DMS153 (cell line): ENCODE data around the gene KCNH1.

Source experiments
- DNase-seq: peaks from one replicate; lab custom pipeline; 2025; lab: John Stamatoyannopoulos, UW

KCNH1 gene

DNA sequence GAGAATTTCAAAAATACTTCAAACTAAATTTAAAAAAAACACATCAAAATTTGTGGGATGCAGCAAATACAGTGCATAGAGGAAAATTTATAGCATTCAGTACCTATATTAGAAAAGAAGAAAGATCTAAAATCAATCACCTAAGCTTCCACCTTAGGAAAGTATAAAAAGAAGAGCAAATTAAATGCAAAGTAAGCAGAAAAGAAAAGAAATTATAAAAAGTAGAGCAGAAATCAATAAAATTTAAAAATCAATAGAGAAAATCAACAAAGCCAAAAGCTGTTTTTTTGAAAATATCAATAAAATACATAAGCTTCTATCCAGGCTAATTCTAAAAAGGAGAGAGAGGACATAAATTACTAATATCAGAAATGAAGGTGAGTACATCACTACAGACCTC is 255.4 kb downstream of the KCNH1 start:
- no peak for DNase-seq

DNA sequence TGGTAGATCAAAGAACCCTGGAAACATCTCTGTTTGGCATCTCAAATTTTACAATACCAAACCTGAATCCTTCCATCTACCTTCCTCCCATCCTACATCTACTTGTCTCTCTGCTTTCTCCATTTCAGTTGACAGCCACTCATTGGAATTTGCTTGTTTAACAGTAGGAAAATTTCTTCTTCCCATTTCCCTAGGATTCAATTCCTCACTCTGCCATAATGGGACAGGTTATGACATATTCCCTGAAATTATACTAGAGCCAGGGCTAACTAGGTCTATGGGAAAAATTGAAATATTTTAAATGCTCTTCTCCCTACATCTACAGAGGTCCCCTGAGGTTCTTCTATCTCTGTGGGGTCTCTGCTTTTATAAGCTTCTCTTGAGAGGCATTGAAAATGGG is 257.7 kb downstream of the KCNH1 start:
- no peak for DNase-seq

DNA sequence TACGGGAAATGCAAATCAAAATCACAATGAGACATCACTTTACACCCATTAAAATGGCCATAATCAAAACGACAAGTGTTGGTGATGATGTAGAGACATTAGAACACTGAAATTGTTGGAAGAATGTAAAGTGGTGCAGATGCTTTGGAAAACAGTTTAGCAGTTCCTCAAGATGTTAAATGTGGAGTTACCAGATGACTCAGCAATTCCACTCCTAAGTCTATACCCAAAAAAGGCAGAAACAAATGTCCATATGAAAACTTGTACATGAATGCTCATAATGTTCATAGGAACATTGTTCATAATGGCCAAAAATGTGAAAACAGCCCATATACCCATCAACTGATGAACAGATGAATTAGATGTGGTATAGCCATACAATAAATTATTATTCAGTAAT is 267.4 kb downstream of the KCNH1 start:
- no peak for DNase-seq

DNA sequence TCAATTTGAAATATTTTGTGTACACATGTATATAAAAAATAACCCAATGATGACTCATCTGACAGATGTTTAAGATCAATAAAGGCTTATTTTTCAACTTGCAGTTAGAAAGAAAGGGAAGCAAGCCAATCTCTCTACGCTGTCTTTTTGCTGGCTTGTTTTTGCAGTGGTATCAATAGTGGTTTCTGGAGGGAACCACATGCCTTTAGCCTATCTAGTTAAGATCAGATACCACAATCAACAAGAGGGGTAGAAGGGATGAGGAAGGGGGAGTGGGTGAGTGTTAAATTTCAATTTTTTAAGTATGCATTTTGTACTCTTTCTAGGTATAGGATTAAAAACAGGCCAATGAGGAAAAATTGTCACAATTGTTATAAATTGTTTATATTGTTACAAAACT is 276.2 kb downstream of the KCNH1 start:
- no peak for DNase-seq

DNA sequence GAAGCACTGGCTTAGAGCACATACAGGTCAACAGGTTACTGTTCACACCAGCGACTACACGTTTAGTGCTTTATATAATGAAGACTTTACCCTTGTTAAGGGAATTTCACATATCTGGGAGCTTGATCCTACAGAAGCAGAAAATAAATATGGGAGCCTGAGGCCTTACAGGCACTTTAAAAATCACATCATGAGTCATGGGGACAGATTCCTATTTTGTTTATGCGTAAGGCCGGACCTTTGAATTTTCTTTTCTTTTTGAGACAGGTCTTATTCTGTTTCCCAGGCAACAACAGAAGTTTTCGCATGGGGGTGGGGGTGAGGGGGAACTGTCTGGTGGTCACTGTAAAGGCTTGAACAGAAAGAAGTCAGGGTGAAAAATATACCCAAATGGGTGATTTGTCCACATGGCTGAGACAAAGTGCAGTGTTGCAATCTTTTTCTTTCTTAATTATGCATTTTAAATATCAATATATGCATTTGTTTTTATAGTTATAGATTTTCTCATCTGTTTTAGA is 276.7 kb downstream of the KCNH1 start:
- DNase-seq, result no peak

DNA sequence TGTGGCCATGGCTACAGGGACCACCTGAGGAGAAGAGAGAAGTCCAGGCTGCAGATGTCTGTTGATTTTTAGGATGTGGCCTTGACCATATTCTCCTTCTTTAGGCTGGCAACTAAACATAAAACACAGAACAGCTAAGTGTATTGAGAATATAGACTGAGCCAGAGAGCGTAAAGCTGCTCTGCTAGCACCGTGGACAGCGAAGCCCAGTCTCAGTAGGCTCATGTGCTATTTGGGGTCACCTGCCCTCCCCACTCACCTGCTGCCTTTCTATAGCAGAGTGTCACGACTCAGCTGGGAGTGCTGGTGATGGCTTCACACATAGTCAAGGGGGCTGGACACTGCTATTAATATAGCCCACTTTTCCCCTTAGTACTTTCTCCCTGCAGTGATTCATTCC is 278.5 kb downstream of the KCNH1 start:
- no peak for DNase-seq

DNA sequence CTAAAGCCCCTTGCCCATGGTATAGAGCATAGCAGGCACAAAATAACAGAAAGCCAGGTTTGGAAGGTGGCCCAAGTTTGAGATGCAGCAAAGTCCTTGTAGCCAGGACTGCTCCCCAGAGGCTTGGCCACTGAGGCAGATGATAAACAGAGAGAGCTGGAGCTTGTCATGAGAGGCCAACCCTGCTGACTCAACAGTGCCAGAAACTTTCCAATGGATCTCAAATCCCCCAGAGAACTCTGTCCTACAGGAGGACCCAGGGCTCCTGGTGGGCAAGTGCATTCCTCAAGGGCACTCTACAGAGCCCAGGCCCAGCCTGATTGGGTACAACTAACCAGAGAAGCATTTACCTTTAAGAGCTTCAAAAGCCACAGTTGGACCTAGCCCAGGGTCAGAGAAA is 280.7 kb downstream of the KCNH1 start:
- no peak for DNase-seq

DNA sequence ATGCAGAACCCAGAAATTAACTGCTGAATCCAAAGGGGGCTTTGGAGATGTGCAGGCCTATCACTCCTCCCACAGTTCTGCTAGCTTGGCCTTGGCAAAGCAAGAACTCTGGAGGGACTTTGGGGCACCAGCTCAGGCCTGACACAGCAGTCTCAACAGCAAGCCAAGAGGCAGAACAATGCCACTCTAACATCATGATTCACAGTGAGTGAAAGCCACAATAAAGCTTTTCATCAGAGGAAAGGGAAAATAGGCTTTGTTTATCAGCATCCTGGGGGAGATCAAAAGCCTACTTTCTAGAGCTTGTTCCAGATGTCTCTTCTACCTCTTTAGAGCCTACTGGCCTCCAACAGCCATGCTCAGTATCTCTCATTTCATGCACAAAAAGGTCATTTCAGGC is 283.4 kb downstream of the KCNH1 start:
- DNase-seq, result no peak

DNA sequence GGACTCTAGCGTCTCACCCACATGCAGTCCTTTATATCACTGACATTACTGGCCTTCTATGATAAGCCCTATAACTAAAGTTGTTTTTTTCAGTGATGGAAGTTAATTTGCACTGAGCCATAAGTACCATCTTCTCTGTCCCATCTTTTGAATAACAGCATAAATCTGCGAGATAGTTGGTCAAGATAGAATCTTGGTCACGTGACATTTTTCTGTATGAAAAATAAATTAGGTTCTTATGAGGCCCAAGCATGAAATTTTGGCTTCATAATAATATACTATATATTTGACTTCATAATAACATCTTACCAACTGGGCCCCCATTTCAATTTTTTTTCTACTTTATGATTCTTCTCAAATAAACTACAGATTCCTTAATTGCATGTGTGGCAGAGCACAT is 285.5 kb downstream of the KCNH1 start:
- no peak for DNase-seq

DNA sequence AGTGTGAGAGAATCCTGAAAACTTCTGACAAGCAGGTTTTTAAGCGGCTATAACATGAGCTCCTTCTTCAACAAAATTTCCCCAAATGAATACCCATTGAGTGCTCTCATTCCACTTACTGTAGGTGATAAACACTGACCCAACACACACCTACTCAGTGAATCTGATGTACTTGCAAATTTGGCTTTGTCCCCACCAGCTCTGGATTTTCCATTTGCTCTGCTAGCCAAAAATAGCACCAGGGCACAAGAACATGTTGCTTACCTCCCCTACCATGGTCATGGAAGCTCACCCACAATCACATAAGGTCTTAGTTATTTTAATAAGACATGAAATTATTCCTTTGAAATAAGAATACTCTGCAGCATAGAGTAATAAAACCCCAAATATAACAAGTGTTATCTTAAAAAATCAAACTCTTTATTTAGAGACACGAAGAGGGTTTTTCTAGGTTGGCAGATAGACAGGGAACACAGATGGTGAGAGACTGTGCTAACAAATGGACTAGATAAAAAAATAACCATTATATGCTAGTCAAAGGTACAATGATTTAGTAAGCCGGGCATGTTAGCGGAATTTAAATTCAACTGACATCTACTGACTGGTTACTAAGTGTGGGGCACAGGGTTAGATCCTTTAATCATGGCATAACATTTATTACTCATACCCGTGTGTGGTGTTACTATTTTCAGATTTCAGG is 291.9 kb downstream of the KCNH1 start:
- no peak for DNase-seq

DNA sequence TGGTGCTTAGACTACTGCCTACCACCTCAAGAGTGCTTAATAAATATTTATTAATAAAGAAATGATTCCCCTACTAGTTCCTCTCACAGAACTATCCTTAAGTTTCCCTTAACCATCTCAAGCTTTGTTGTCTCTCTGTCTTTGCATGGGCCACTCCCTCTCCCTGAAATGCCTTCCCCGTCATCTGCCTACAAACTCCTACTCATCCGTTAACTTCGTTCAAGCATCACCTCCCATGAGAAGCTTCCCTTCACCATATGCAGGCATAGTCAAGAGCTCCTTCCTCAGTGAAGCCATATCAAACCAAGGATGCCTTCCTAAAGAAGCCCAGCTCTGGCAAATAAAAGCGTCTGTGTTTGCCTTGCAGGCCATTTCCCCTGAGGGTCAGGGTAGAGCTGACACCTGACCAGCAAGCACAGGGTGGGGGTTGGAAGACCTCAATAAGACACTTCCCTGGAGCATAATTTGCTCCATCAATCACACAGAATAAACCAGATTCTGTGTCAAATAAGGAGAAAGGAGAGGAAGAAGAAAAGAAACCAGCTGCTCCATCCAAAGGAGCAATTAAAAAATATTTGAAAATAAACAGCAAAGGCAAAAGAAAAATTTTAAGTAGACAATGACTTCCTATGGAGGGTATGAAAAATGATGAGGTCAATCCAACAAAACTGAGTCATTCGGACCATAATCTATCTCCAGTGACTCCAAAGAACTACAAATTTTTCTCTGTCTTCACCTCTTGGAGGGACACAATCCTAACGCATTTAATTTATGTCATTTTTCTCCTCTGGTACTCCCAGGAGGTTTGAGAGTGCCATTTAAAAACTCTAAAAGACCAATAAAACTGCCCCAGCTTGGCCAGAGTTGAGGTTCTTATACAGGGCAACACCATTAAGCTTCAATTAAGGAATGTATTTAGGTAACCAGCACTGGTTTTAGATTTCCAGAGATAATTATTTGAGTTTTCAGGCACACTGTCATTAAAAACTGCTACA is 303.6 kb downstream of the KCNH1 start:
- DNase-seq, result no peak

DNA sequence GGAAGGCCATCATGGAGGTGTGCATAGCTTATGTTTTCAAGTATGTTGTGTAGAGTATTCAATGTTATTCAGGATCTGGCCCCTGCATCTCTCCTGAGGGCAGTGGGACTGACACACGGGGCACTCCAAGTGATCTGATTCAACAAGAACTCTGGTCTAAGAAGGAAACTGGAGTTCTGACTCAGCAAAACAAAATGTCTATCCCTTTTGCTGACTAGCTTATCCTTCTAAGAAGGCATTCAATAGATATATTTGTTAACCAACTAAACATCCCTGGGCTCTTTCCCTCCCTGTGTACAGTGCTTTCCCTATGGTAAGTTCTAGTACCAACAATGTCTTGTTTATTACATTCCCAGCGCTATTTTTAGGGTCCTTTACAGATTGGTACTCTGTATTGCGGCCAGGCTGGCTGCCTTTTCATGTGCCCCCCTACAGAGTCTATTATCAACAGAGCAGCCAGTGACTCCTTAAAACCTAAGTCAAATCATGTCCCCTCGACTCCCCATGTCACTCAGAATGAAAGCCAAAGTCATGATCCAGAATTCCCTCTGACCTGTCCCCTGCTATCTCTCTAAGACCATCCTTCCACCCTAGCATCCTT is 304.9 kb downstream of the KCNH1 start:
- DNase-seq, result no peak

DNA sequence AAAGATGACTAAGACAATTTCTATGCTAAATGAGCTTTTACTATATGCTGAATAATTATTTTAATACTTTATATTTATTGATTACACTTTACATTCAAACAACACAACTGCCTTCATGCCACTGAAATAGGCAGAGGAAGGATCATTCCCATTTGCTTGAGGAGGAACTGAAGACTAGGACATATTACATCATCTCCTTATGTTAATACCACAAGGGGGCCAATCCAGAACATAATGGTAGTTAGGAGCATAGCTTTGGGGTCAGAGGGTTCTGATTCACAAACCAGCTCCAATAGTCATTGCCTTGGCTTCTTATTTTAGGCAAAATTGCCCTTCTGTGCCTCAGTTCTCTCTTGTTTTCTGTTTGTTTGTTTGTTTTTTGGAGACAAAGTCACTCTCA is 306.5 kb downstream of the KCNH1 start:
- DNase-seq, result no peak

DNA sequence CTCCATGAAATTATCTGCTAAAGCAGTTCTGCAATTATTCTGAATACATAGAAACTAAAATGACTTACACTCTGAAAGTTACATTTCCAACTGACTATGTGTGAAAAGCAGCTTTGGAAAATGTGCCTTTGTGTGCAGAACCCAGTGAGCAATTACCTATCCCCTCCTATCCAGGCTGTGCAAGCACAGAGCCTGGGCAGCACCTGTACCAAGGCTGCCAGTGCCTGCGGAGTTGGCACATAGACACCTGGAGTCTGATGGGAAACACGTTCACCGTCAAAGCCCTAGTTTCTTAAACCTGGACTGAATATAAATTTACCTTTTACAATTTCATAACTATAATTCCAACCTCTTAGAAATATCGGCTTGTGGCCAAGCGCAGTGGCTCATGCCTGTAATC is 307.3 kb downstream of the KCNH1 start:
- DNase-seq, result no peak

DNA sequence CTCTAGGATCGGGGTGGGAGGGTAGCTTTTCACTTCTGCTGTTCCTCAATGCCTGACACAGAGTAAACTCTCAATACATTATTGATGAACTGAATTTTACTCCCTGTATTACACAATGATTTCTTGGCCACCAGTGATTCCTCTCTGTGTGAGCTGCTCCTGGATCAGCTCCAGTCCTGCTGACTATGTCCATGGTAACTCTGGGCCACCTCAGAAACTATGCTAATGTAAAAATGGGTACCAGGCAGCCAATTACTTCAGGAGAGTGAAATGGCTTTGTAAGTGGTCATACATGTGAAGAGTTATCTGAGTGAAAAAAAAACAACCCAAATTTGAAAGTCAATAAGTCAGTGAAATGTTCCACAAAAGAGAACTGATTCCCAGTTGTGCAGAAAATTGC is 311.0 kb downstream of the KCNH1 start:
- DNase-seq, result no peak

DNA sequence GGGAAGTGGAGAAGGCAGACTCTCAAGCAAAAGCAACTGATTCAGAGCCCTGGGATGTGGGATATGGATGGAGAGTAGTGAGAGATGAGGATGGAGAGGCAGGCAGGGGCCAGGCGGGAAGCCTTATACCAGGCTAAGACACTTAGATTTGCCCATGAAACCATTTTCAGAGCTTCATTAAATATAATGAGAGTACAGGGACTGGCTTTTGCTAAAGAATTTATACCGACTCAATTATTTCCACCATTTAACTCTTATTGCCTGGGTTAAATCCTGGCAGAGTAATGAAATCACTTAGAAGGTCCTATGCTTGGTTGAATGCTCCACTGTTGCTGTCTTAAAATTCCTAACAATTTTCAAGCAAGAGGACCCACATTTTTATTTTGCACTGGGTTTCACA is 311.7 kb downstream of the KCNH1 start:
- no peak for DNase-seq

DNA sequence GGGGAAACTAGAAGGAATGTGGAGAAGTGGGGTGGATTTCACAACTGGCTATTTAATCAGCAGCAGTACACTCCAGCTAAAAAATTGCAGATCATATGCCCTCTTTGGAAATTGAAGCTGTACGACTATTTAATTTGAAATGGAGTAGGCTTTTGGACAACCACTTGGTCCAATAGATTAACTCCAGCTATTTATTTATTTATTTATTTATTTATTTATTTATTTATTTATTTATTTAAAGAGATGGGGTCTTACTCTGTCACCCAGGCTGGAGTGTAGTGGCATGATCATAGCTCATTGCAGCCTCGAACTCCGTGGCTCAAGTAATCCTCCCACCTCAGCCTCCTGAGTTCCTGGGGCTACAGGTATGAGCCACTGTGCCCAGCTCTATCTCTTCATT is 312.3 kb downstream of the KCNH1 start:
- DNase-seq, result no peak

DNA sequence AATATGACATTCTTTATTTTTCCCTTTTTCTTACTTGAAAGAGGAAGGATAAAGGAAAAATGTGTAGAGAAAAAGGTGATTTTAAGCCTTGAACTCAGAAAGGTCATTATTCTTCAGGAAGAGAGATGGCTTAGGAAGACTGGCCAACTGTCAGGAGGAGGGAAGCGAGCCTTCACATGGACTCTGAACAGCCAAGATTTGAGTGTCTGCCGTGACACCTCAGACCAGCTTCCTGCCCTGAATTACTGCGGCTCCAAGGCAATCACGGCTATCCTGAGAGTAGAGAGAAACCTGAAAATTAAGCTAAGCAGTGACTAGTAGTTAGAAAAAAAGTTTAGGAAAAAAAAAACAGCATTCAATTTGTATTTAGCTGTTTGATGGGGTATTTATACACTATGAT is 314.7 kb downstream of the KCNH1 start:
- no peak for DNase-seq

DNA sequence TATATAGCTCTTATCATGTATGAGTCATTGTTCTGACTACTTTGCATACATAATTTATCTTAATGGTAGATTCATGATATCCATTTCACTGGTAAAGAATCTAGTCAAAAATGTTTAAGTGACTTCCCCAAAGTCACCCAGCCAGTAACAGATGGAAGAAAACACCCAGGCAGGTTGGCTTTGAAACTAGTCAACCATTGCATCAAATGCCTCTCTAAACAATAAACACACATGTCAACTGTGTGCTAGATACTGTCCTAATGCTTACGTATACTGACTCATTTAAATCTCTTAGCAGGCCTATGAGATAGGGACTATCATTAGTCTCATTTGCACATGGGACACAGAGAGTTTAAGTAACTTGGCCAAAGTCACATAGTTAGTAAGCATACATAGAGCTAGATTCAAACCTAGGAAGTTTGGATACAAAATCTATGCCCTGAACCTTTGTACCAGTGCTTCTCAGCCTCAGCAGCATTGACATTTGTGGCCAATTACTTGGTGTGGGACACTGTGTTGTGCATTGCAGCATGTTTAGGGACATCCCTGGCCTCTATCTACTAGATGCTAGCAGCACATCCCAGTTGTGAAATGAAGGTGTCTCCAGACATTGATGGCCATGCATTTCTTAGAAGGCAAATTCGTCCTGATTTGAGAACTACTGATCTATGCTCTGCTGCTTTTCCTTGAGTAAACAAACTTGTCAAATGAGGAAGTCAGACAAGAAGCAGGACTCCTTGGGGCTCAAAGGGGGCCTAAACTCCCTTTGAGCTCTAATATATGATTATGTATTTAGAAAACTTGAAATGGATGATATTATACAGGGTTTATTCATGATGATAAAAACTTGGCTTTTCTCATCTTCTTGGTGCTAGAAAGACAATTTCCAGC is 316.3 kb downstream of the KCNH1 start:
- no peak for DNase-seq

DNA sequence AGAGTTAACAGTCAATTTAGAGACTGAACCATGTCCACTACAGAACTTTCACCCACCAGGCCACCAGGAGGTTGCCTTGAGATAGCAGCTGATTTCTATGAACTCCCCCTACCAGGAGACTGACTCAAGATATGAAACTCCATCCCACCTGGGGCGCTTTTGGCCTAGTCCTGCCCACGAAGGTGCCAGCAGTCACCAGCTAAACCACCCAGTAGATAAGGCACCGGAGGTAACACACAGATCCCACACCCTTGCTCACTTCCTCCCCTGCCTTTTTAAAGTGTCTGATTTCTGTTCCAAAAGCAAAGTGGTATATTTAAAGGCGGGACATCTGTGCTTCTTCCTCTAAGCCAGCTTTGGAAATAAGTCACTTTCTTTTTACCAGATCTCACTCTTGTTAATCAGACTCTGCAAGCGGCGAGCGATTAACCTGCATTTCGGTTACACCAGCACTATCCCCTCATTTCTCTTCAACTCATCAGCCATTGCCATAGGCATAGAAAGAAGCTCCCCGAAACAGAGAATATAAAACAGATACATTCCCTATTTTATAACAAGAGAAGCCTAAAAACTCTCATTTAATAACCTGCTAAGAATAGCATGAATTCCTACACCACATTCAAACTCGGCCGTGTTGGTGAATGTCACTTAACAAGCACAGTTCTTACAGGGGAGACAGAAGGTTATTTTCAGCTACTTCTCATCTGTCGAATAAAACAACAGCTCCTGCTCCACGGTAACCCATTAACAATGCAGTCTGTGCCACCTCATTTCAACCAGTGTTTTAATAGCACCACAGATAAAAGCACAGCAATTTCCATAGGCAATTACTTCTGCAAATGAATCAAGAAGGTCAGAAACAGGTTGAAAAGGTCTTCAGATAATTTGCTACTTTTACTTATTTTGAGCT is 318.1 kb downstream of the KCNH1 start:
- DNase-seq, result no peak
